ENCODE results near the gene MYH10. TPM values are rescaled to one million over a fixed set of nuclear protein-coding genes. Genes with fewer than 3 reads are reported as not detected.

The MYH10 gene
- total and polyA plus RNA-seq, 4 donors, result 205 to 1,963 (median 819) TPM

Other genes with a start within 250 kb of the MYH10 start
- 1,000 to 10,000 TPM; 1,055 to 1,238 TPM for gene RPL26, start 247.5 kb downstream of the MYH10 start, total RNA-seq
- 1,000 to 10,000 TPM; 3,230 to 6,952 TPM for gene RPL26, start 247.5 kb downstream of the MYH10 start, polyA plus RNA-seq
- gene RNF222, start 232.9 kb downstream of the MYH10 start, total RNA-seq, result not detected
- gene RNF222, start 232.9 kb downstream of the MYH10 start, polyA plus RNA-seq, result not detected
- 100 to 1,000 TPM; 110 to 135 TPM for gene NDEL1, start 194.8 kb downstream of the MYH10 start, total RNA-seq
- gene NDEL1, start 194.8 kb downstream of the MYH10 start, polyA plus RNA-seq, result 10 to 100 TPM; 52.3 to 79.3 TPM
- gene CCDC42, start 114.1 kb upstream of the MYH10 start, total RNA-seq, result under 1 TPM in 1 of 2 donors, not detected in 1; 0.58 TPM
- gene CCDC42, start 114.1 kb upstream of the MYH10 start, polyA plus RNA-seq, result 1 to 10 TPM; 1.6 to 1.9 TPM
- gene SPDYE4, start 127.8 kb upstream of the MYH10 start, total RNA-seq, result not detected
- gene SPDYE4, start 127.8 kb upstream of the MYH10 start, polyA plus RNA-seq, result not detected
- gene MFSD6L, start 168.6 kb upstream of the MYH10 start, total RNA-seq, result under 1 TPM; 0.19 to 0.39 TPM
- gene MFSD6L, start 168.6 kb upstream of the MYH10 start, polyA plus RNA-seq, result not detected
- gene PIK3R6, start 236.9 kb upstream of the MYH10 start, total RNA-seq, result 1 to 10 TPM; 1.3 to 3.5 TPM
- under 1 TPM; 0.10 to 0.75 TPM for gene PIK3R6, start 236.9 kb upstream of the MYH10 start, polyA plus RNA-seq

Data from aorta (tissue), 4 donors.